ENCODE measurements around the gene PSEN1.
A peak's percentile ranks its signal among the peaks of the same experiment; 100 is the strongest.

The PSEN1 gene

GRCh38 chr14:73136387-73137225 is at the start of gene PSEN1:
PSEN1 (plus strand) TSS chr14:73136507; CDS start chr14:73148020, 11,513 bp downstream.
- DNase-seq (ENCODE audit: low spot score) = peak; percentile 99

DNA sequence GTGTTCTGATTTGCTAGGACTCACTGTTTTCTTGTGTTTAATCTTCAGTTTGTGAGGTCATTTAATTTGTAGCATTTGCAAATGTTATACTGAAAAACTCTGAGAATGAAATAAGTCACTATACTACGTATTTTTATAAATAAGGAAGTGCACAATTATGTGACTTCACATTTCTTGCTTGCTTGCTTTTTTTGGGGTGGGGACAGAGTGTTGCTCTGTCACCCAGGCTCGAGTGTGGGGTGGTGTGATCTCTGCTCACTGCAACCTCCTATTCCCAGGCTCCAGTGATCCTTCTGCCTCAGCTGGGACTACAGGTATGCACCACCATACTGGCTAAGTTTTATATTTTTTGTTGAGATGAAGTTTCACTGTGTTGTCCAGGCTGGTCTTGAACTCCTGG is 45.3 kb upstream of the PSEN1 start:
- DNase-seq (ENCODE audit: low spot score) = no peak

DNA sequence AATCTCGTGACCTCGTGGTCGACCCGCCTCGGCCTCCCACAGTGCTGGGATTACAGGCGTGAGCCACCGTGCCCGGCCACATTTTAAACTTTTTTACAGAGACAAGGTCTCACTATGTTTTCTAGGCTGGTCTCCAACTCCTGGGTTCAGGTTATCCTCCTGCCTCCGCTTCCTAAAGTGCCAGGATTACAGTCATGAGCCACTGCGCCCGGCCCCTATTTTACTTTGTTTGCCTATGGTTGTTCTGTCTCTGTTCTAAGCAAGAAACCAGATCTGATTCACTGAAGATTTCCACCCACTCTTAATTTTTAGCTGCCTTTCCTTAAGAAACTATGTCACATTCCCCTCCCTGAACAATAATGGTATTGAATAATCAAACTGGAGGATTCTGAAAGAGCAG is 38.9 kb upstream of the PSEN1 start:
- DNase-seq (ENCODE audit: low spot score) = no peak

DNA sequence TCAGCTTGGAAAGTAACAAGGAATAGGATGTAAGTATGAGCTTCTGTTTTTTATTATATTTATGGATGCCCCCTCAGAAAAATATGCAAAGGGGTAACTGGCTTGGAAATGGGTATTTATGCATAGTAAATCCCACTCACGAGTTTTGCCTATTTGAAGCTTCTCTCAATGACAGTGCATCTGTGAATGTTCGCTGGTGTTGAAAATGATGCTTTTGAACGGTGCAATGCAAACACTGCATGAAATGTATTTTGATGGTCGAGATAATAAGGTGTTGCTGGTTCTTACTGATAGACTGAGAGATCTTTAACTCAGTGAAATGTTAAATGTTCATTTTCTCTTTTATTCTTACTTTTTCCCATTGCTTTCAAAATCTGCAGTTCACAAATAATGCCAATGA is 36.0 kb upstream of the PSEN1 start:
- no peak for DNase-seq (ENCODE audit: low spot score)

DNA sequence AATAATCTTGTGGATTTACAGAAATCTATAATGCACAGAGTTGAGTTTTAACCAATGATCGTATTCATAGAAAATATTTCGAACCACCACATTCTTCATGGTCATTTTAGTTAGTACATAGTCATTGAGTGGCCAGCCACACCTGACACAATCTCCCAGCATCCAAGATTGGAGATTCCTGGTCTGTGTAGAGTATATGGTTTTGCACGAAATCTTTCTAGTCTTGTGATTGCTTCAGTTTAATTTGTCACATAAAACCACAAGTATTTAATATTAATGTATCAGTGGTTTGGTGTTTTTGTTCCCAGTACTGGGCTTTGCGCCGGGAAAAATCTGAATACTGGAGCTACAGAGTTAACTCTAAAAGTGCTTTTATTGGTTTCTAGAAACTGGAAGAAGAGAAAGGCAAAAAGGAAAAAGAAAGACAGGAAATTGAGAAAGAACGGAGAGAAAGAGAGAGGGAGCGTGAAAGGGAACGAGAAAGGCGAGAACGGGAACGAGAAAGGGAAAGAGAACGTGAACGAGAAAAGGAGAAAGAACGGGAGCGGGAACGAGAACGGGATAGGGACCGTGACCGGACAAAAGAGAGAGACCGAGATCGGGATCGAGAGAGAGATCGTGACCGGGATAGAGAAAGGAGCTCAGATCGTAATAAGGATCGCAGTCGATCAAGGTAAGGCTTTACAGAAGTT is 33.4 kb upstream of the PSEN1 start:
- DNase-seq (ENCODE audit: low spot score) = no peak

GRCh38 chr14:73105050-73105449 is 31.3 kb upstream of the PSEN1 start:
- no peak for DNase-seq (ENCODE audit: low spot score)

- no peak for DNase-seq (ENCODE audit: low spot score)
Observed at GRCh38 chr14:73105727-73106126, 30.6 kb upstream of the PSEN1 start.

GRCh38 chr14:73116079-73116665 is 20.1 kb upstream of the PSEN1 start:
- no peak for DNase-seq (ENCODE audit: low spot score)

DNA sequence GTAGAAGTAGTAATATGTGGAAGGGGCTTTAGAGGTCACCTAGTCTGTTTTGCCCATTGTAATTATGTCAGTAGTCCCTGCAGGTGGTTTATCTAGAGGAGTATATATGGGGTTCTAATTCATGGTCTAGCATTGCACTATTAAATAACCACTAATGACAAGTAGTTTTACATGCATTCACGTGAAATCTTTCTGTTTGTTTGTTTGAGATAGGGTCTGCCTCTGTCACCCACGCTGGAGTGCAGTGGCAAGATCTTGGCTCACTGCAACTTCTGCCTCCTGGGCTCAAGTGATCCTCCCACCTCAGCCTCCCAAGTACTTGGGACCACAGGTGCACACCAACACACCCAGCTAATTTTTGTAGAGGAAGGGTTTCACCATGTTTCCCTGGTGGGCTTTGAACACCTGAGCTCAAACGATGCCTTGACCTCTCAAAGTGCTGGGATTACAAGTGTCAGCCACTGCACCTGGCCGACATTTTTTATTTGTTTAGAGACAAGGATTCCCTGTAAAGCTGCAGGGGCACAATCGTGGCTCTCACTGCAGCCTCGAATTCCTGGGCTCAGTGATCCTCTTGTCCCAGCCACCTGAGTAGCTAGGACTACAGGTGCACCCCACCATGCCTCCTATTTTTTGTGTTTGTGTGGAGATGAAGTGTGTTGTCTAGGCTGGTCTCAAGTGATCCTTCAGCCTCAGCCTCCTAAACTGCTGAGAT is 12.0 kb upstream of the PSEN1 start:
- no peak for DNase-seq (ENCODE audit: low spot score)

DNA sequence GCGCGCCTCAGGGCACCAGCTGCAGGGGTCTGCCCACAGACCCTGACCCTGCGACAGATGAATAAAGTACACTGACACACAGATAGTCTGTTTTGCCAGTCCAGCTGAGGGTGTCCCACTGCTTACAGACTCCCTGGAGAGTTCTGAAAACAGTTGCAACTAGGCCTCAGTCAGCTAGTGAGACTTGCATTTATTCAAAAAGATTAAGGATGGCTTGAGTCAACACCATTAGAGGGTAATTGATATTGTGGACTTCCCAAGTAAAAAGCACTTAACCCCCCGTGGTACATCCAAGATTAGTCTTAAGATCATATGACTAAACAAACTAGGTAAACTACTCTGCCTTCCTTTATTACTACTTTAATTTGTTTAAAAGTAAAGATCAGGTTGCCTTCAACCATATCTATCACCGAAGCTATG is 11.1 kb upstream of the PSEN1 start:
- DNase-seq (ENCODE audit: low spot score) = no peak

GRCh38 chr14:73125746-73126145 is 10.6 kb upstream of the PSEN1 start:
- no peak for DNase-seq (ENCODE audit: low spot score)

- no peak for DNase-seq (ENCODE audit: low spot score)
Observed at GRCh38 chr14:73133795-73134194, 2.5 kb upstream of the PSEN1 start.

GRCh38 chr14:73136085-73136386 is 271 bp upstream of the PSEN1 start:
- DNase-seq (ENCODE audit: low spot score) = no peak

DNA sequence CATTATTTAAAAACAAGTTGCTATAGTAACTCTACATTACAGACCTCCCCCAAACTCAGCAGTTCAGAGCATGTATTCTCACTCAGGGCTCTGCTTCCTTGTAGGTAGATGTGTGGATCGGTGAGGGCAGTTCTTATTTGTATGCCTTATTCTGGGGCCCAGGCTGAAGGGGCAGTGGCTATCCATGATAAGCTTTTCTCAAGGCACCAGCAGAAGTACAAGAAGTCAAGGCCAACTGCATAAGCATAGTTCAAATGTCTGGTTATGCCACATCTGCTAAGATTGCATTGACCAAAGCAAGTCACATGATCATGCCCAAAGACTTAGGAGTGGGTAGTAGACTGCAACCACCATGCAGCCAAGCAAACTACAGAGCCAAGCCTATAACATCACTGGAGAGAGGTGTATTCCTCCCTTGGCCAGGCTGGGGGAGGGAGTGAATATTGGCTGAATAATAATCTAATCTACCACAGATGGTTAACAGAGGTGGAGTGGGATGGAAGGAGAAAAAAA is 4.6 kb downstream of the PSEN1 start:
- no peak for DNase-seq (ENCODE audit: low spot score)

DNA sequence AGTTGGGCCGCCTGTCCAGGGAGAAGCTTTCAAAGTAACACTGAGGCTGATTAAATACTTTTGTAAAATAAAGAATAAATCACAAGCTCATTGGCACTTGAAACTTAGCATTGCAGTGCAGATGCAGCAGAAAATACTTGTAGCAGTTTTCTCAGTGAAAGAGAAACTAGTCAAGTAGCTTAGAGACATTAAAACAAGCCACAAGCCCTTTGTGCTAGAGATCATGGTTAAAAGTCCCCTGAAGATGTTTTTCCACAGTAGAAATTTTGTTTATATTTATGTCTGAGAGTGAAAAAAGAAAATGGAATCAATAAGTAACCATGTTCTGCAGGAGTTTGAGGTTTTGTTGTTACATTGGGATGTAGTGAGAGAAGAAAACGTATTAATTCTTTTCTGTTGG is 5.9 kb downstream of the PSEN1 start:
- DNase-seq (ENCODE audit: low spot score) = no peak

GRCh38 chr14:73143003-73143402 is 6.7 kb downstream of the PSEN1 start:
- DNase-seq (ENCODE audit: low spot score) = no peak

- no peak for DNase-seq (ENCODE audit: low spot score)
Observed at GRCh38 chr14:73143617-73144016, 7.3 kb downstream of the PSEN1 start.

DNA sequence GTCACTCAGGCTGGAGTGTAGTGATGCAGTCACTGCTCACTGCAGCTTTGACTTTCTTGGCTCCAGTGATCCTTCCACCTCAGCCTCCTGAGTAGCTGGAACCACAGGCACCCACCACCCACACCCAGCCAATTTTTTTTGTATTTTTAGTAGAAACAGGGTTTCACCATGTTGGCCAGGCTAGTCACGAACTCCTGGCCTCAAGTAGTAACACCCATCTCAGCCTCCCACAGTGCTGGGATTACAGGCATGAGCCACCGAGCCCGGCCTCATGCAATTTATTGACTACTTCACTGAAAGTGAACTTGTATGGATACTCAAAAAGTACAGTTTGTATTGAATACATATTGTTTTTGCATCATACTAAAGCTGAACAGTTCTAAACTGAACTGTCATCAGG is 9.1 kb downstream of the PSEN1 start:
- DNase-seq (ENCODE audit: low spot score) = no peak

GRCh38 chr14:73146111-73146510 is 9.8 kb downstream of the PSEN1 start:
- no peak for DNase-seq (ENCODE audit: low spot score)

DNA sequence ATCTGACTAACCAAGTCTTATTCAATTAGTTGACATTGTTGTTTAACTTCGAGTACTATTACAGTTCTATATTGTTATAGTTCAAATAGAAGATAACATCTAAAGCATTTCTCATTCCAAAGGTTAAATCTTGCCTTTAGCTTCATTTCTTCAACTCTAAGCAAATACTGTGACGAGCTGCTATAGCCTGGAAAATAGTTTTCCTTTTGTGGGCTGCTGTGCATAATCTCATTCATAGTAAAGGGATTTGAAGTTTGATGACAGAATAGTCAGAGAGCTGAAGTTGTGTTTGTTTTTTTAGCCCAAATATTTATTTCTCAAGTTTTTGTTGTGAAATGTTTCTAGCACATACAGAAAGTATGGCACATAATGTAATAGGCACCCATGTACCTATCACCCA is 13.4 kb downstream of the PSEN1 start:
- no peak for DNase-seq (ENCODE audit: low spot score)

- no peak for DNase-seq (ENCODE audit: low spot score)
Observed at GRCh38 chr14:73153272-73153671, 17.0 kb downstream of the PSEN1 start.

DNA sequence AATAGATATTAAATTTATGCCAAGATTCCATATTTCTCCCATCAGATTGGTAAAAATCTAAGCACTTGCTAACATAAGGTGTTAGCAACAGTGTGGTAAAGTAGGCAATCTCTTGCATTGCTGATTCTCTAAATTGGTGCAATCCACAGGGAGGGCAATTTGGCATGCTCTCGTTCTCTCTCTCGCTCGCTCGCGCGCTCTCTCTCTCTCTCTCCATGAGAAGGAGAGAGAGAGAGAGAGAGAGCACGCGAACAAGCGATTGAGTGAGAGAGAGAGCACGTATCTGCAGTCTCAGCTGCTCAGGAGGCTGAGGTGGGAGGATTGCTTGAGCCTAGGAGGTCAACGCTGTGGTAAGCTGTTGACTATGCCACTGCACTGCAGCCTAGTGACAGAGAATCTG is 25.9 kb downstream of the PSEN1 start:
- DNase-seq (ENCODE audit: low spot score) = no peak

GRCh38 chr14:73166399-73166798 is 30.1 kb downstream of the PSEN1 start:
- DNase-seq (ENCODE audit: low spot score) = no peak
